Ureter (tissue), 1 donor: ENCODE measurements around the gene YWHAH. TPM values are rescaled to one million over a fixed set of nuclear protein-coding genes. Genes with fewer than 3 reads are reported as not detected.

Experiments
- DNase-seq: peaks from one replicate; pipeline ENCODE4 v3.0.0-alpha.2; 2020; ENCODE audit warnings: low spot score
- total RNA-seq: library from RNA; stranded (reverse); gene quantifications from one replicate; pipeline ENCODE4 v1.2.4, GENCODE V29; 2023
- donor health status: DM: yes; HTN: yes; CAD: no.

The YWHAH gene
- 86.7 TPM for total RNA-seq

DNA sequence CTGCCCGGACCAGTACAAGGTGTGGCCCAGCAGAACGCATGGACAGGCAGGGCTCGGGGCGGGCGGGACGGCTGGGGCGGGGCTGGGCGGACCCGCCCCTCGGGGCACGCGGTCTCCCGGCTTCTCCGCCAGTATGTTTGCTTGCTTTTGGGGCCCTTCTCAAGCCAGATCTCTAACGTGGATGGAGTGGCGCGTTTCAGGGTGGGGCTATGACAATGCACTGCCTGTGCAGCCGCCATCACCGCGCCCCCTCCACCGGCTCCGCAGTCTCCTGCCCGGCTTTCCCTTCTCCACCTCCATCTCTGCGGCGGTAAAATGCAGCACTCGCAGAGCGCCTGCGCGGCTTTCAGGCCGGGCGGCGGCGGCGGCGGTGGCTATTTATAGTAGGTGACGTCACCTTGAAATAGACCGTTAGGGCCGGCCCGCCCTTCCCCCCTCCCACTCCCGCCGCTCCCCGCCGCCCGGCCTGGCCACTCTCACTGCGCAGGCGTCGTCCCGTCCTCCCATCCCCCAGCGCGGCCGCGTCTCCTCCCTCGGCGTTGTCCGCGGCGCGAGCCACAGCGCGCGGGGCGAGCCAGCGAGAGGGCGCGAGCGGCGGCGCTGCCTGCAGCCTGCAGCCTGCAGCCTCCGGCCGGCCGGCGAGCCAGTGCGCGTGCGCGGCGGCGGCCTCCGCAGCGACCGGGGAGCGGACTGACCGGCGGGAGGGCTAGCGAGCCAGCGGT, at the start of gene YWHAH:
Gene YWHAH, plus strand, starts transcription at position 558 of the 722 bp plus-strand sequence. CDS start 199 bp downstream, outside the sequence.
- DNase-seq: peak; percentile 98

DNA sequence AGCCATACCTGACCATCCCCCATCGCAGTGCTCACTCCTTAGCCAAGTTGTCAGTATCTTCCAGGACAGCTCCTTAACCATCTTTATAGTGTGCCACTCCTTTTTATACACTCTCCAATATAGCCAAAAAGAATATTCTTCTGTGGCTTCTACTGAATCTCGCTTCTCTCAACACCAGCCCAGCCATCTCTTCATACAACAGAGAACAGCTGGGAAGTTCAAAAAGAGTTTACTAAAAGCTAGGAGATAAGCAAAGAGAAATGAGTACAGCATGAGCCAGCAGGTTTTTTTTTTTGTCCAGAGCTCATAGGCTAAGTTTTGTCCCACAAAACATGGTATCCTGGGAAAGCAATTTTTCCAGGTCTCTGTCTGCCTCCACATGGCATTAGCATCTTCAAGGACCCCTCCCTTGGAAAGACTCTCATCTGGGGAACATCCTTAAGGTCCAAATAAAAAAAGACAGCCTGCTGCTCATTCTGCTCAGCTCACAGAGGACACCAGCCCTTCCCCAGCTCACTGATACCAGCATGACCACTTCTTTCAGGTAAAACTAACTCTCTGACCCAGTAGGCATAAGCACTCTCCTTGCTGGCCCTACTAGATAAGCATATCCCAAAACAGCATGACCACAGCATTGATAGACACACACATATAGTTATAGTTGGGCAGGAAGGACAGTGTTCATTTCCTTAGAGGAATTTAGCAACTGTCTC, 48.8 kb upstream of the YWHAH start:
- no peak for DNase-seq

DNA sequence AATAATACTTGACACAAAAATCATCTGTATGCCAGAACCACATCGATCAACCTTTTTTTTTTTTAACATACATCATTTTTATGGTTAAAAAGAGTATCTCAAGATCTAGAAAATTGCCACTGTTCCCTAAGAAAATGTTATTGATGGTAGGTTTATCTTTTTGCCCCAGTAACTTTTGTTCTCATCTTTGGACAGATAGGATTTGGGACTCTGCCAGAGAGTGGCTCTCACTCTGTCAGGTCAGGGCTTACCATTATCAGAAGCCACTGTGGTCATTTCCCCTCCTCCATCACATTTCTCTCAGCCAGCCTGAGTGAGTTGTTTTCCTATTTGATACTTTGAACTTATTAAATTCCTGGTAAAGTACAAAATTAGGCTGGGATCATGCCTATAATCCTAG, 47.9 kb upstream of the YWHAH start:
- DNase-seq: no peak

DNA sequence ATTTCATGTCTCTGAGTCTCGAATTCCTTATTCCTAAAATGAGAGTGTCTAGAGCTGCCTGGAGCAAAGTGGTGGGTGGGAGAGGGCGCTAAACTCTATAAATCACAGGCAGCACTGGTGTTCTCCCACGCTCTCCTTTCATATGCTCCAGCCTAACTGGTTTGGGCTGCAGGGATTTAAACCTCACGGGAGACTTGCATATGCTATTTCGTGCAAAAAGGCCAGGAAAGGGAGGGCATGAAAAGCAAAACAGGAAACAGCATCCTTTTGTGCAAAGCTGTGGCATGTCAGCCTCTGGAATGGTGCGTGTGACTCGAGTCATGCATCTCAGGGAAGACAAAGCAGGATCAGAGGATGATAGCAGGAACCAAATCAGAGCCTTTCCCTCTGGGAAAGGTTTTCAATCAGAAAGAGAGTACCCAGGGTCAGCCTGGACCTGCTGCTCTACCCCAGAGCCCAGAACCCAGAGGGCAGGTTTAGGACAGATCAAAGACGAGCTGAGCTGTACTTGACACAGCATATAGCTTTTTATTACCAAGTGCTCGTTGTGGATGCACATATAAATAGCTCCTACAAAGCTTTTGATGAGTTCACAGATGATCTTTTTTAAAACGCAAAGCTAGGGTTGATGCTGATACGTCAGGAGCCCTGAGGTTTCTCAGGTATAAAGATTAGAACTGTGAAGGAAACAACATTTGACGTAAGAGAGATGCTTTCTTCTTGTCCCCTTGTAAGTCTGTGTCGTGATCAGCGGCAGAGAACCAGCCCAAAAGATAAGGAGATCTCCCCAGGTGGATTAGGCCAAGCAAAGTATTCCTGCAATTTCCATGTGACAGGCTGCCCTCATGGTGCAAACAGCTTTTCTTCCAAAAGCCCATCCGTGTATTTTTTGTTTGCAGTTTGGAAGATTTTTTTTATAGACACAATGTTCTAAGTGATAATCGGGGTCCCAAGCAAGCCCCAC, 46.2 kb upstream of the YWHAH start:
- DNase-seq: no peak

DNA sequence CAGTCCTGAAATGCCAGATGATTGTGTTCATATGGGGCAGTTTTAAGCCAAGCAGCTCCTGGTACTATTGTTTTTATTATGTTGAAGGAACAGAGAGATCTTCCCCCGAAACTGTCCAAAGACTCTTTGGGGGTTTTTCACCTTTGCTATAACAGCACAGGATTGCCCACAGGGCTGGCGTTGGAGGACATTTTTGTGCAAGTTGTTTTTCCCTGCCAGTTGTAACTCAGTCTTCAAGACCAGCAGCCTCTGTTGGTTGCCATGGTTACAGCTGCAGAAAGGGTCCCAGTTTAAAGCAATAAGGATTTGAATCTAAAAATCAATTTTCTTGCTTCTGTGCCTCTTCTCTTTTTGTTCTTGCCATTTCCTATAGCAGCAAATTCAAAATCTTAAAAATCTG, 45.4 kb upstream of the YWHAH start:
- no peak for DNase-seq

DNA sequence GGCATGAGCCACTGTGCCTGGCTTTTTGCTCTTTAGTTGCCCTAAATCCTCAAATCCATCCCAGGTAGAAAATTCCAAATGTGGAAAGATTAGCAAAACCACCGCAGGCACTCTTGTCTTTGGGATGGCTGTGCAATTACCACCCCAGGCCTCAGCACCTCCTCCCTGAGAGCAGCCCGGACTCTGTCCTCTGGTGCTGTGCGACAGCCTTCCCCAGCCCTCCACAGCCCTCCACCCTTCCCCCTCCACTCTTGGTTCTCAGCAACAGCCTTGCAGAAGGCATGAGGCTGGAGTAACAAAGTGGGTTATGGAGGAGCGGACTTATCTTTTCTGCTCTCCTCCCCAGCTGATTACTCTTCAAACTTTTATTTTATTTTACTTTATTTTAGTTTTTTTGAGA, 44.7 kb upstream of the YWHAH start:
- no peak for DNase-seq

DNA sequence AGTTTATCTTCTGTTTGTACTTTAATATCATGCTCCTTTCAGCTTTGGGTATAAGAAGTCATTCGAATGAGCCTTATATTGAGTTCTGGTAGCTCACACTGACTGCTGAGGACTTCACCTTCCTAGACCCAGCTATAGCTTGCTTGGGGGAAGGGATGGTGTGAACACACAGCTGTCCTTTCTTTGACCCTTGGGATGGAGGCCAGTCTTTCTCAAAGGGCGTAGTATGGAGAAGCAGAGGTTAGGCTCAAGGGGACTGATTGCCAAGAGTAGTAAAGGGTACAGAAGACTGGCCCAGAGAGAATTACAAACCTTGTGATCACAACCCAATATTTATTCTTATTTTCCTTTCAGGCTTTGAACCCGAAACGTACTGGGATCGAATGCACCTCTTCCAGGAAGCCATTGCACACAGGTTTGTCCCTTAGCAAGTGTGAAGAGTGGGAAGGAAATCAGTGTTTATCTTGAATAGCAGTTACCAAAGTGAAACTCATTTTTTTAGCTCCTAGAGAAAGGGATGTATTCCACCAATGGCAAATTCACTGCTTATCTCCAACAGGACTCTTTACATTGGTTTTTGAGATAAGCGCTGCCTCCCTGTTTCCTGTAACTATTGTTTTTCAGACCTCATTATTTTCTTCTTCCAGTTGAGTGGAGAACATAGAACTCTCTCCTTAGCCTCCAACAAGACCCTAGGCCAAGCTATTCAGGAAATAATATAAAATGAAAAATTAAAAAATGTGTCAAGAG, 42.8 kb upstream of the YWHAH start:
- no peak for DNase-seq

DNA sequence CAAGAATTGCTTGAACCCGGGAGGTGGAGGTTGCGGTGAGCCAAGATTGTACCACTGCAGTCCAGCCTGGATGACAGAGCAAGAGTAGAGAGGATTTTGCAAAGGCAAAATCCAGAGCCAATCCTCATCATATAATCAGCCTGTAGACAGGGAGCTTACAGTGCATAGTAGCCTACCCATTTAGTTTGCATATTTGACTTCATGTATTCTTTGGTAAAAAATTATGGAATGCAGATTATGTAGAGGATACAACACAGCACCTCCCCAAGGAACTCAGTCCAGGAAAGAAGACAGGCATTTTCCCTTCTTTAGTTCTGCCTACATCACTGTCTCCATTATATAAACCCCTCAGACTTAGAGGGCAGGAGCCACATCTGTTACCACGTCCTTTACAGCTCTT, 39.7 kb upstream of the YWHAH start:
- no peak for DNase-seq

DNA sequence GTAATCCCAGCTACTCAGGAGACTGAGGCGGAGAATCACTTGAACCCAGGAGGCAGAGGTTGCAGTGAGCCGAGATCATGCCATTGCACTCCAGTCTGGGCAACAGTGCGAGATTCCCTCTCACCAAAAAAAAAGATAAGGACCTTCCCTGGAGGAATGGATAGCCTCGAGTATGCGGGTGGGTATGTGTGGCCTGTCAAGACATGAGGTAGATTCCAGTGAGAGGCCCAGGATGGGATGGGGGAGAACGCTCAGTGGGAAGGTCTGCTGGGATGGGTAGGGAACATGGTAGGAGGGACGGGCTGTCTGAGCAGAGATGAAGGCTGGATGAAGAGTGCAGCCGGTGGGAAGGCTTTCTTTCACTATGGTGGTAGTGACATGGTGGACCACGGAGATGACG, 39.0 kb upstream of the YWHAH start:
- no peak for DNase-seq

DNA sequence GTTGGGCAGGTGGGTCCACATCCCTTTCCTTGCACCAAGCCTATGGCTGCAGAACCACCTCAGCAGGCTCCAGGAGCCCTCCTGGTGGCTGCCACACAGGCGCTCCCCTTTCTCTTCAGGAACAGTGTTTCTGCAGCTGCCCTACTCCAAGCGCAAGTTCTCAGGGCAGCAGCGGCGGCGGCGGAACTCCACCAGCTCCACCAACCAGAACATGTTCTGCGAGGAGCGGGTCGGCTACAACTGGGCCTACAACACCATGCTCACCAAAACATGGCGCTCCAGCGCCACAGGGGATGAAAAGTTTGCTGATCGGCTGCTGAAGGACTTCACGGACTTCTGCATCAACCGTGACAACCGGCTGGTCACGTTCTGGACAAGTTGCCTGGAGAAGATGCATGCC, 38.2 kb upstream of the YWHAH start:
- no peak for DNase-seq

DNA sequence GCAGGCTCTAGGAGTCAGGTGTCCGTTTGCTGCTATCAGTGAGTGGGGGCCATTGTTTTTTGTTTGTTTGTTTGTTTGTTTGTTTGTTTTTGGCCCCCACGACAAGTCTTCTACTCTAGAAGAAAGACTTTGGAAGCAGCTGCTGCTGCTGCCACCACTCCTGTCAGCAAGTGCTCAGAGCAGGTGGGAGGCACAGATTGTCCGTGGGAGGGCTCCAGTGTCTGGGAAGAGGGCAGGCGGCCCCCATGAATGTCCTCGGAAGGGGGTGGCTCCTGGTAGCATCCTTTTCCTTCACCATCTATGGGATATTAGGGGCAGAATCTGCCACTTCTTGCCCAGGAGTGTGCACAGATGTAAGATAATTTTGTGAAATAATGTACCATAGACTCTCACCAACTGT, 37.8 kb upstream of the YWHAH start:
- DNase-seq: no peak

DNA sequence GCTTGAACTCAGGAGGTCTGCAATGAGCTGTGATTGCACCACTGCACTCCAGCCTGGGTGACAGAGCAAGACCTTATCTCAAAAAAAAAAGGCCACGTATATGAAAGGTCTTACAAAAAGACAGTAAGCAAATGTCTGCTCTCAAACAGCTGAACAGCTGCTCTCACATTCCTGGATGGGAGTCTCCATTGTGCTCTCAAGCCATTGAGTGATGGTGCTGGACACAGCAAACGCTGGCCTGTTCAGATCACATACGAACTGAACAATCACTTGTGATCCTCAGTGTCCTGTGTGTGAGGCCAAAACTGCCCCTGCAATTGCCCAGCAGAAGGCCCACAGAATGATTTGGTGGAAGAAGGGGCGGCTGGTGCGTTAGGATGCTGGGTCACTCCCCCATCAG, 34.4 kb upstream of the YWHAH start:
- no peak for DNase-seq

DNA sequence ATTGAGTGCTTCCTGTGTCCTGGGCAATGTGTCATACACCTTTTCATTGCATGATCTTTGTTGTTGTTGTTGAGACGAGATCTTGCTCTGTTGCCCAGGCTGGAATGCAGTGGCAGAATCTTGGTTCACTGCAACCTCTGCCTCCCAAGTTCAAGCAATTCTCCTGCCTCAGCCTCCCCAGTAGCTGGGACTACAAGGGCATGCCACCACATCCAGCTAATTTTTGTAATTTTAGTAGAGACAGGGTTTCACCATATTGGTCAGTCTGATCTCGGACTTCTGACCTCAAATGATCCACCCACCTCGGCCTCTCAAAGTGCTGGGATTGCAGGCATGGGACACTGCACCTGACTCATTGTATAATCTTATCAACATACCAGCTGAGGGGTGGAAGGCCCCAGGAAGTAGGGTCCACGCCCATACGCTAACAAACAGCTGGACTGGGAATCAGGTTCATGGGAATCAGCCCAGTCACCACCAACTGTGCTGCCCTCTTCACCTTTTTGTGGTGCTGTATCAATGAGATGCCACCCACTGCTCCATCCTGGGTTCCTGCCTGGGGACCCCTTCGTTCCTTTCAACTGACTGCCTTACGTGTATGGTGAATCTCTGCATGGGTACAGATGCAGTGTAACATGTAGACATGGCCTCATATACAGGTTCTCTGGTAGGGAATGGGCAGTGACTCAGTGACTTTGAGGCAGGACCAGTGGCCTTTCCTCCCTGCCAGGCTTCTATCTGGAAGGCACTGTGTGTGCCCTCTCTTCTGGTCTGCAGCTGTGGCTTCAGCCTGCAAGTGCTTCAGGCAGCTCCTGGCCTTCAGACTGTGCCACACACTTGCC, 32.5 kb upstream of the YWHAH start:
- DNase-seq: no peak

DNA sequence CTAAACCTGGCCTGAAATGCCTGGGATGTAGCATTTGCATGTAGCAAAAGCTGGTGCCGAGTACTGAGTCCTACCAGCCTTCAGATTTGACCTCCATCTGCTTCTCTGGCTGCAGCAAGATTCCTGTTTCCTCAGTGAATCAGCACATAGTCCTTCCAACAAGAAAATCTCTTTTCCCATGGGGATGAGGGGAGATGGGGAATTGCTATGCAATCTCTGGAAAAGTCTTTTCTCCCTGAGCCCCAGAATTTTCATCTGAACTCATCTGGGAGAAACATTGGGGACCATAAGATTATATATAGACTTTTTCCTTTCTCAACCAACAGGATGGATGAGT, 32.0 kb upstream of the YWHAH start:
- no peak for DNase-seq

DNA sequence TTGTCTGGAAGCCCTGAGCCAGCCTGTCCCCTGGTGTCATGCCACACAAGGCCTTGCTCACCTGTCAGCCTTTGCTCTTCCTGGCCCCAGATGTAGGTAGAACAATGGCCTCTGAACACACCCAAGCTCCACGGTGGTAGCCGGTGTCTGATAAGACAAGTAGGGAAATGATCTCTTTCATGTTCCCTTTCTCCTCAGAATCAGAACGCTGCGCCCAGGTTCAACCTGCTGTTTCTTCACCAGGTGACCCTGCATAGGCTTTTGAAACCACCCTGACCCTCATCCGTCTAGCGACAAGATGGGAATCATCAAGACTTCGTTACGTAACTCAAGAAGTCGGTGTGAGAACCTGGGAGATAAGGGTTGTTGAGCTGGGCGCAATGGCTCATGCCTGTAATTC, 28.7 kb upstream of the YWHAH start:
- DNase-seq: no peak

DNA sequence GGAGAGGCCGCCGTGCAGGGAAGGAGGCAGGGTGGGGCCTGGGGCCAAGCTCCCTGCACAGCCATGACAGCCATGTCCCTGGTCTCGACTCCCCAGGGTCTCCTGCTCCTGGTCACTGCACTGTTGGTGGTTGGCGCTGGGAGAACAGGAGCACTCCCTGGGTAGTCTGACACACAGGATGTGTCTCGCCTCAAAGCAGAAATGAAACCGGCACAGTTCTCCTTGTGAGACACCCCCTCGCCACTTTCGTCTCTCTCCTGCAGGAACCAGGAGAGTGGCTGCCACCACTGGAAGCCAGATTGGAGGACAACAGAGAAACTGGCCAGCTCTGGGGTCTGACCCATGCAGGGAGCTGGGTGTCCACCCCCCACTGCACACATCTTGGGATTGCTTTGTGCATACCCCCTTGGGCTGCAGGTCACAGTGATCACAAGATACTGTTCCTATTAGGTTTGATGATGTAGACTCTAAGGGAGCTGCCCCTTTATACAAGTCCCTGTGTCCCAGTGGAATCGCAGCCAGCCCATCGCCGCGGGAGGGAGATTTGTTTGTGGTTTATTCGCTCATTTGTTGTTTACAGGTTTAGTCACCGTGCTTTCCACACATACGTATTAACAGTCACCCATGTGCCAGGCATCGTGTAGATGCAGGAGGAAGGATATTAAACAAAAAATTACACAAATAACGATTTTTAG, 27.0 kb upstream of the YWHAH start:
- DNase-seq: no peak

DNA sequence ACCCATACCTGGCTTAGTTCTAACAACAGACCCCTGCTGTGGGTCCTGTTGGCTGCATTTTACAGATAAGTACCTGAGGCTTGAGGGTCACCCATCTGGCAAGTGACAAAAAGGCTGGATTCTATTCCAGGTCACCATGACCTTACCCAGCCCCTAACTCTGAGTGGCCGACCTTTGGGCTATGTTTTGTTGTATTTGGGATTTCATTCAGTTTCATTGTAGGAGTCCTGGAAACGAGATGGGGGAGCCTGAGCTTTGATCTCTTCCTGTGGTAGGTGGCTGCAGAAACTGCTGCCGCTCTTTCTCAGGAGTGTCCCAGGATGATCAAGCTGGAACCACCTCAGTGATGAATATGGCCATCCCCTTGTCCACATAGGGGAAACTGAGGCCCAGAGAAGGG, 24.6 kb upstream of the YWHAH start:
- DNase-seq: no peak

DNA sequence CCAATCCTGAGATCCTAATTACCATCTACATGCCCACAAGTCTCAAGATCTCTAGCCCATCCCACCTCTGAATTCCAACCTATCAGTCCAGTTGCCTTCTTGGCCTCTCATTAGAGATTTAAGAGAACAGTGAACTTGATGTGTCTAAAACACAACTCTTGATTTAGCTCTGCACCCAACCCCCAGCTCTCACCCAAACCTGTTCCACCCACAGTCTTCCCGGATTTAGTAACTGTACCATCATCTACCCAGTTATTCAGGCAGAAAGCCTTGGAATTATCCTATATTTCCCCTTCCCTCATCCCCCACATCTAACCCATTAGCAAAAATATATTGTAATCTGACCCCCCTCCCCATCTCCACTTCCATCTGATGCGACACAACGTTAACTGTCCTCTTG, 24.0 kb upstream of the YWHAH start:
- DNase-seq: no peak

DNA sequence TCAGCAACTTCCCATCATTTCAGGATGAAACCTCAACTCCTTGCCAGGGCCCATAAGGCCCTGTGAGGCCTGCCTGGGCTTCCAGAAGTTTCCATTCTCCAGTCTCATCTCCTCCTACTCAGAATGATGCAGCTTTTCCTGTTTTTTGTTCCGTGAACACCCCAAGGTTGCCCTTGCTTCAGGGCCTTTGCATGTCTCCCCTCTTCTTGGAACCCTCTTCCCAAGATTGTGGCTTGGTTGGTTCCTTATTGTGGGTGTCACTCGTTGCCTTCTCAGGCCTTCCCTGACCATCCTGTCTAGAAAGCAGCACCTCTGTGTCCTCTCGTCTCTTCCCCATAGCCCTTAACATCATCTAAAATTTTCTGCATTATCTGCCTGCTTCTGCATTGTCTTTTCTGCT, 23.2 kb upstream of the YWHAH start:
- DNase-seq: no peak

DNA sequence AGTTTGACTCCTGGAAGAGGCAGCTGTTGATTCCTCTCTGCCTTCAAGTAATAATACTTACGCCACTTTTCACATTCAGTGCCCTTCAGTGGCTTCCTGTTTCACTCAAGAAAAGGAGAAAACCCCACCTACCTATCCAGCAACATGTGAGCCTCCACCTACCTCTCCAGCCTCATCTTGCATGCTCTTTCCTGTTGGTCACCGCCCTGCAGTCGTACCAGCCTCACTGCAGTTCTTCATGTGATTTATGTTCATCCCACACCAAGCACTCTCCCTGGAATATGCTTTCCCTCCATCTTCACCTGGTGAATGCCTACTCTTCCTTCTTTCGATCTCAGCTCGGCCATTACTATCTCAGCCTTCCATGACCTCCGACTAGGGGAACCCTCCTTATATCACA, 21.8 kb upstream of the YWHAH start:
- no peak for DNase-seq
